HAP-1 (cell line): Measurements from ENCODE around the gene BAX.
"Not testable (repeated sequence)": the region's sequence is repeated elsewhere in the genome, so short reads cannot be mapped to it uniquely, and the experiment has no call there.

Source experiments
- DNase-seq, 2 experiments: peaks; one replicate each; pipeline ENCODE4 v3.0.0-alpha.2; 2016 to 2020; ENCODE audit warnings: low spot score in 2 of 2
- H3K27me3 ChIP-seq: fragments of 250-450 bp; sonication (Bioruptor Pico); 2 replicates; pipeline ENCODE4 v1.5.1; 2020; ENCODE audit warnings: low read depth, mild to moderate bottlenecking, moderate library complexity
- H3K36me3 ChIP-seq: fragments of 250-450 bp; sonication (Bioruptor Pico); replicated peaks from 2 replicates; pipeline ENCODE4 v1.5.1; 2020; ENCODE audit warnings: mild to moderate bottlenecking
- H3K4me1 ChIP-seq: fragments of 250-450 bp; sonication (Bioruptor Pico); 2 replicates; pipeline ENCODE4 v1.5.1; 2020; ENCODE audit warnings: mild to moderate bottlenecking
- H3K4me3 ChIP-seq: fragments of 250-450 bp; sonication (Bioruptor Pico); 2 replicates; pipeline ENCODE4 v1.5.1; 2020; ENCODE audit warnings: mild to moderate bottlenecking, moderate library complexity
- H3K9me3 ChIP-seq: fragments of 250-450 bp; sonication (Bioruptor Pico); 2 replicates; pipeline ENCODE4 v1.5.1; 2020; ENCODE audit warnings: mild to moderate bottlenecking, moderate library complexity
- in situ Hi-C: fragments of 300-500 bp; cut with MboI; formaldehyde crosslinking; loops from 3 replicates; pipeline ENCODE4 v1.14.3; 2020; ENCODE audit warnings: low sequenced_read_pairs, inconsistent platforms, mixed read lengths

BAX gene

DNA sequence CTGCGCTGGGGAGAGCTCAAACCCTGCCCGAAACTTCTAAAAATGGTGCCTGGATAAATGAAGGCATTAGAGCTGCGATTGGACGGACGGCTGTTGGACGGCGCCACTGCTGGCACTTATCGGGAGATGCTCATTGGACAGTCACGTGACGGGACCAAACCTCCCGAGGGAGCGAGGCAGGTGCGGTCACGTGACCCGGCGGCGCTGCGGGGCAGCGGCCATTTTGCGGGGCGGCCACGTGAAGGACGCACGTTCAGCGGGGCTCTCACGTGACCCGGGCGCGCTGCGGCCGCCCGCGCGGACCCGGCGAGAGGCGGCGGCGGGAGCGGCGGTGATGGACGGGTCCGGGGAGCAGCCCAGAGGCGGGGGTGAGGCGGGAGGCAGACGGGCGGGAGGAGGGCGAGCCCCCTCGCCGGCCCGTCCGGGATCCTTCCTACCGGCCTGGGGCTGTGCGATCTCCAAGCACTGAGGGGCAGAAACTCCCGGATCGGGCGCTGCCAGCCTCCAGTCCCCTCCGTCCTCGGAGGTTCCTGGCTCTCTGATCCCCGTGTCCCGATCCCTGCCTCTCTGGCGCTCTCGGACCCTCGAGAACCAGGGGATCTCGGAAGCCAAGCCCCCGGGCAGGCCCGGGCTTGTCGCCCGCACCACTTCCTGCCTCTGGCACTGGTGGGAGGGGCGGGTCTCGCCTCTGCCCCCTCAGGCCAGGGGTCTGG, at the start of gene BAX:
TSS of gene BAX (plus strand) at position 281 of the 713 bp plus-strand sequence. CDS start at position 335, 54 bp downstream.
- no peaks in the 10 kb centered on the region for H3K27me3 ChIP-seq
- peak within 1 kb of the TSS; percentile 94 for H3K4me3 ChIP-seq
- H3K9me3 ChIP-seq: no peaks in the 10 kb centered on the region
- H3K36me3 ChIP-seq: peaks cover 5% of the 10 kb centered on the region; the same call in 1 of the 2 replicates
- in situ Hi-C loops: no loop called here
- peaks cover 9% of the 10 kb centered on the region for H3K4me1 ChIP-seq
- peak; percentile 96 to 99 for DNase-seq

DNA sequence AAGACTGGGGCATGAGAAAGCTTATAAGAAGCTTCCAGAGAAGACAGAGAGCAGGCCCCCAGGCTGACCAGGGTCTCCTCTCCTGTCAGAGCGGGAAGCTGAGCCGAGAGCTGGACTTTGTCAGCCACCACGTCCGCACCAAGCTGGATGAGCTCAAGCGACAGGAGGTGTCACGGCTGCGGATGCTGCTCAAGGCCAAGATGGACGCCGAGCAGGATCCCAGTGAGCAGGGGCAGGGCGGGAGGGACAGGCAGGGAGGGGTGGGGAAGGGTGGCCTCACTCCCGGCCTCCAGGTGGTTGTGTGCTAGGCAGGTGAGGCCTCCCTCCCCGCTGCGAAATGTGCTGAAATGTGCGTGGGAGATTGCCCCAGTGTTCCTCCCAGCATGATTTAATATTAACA, 49.0 kb upstream of the BAX start:
- DNase-seq: no peak
- Histone ChIP-seq H3K4me3 (no peak overlapping the region), H3K4me1 (peaks cover 10% of the 10 kb centered on the region), H3K9me3 (no peaks in the 10 kb centered on the region), H3K27me3 (no peaks in the 10 kb centered on the region), H3K36me3 (peaks cover 16% of the 10 kb centered on the region)
- in situ Hi-C loops: no loop called here

GRCh38 chr19:48906324-48906723, 48.4 kb upstream of the BAX start:
- no peak overlapping the region for H3K4me3 ChIP-seq
- in situ Hi-C loops: no loop called here
- H3K36me3 ChIP-seq: peaks cover 20% of the 10 kb centered on the region
- H3K9me3 ChIP-seq: no peaks in the 10 kb centered on the region
- no peak for DNase-seq
- no peaks in the 10 kb centered on the region for H3K27me3 ChIP-seq
- peaks cover 3% of the 10 kb centered on the region for H3K4me1 ChIP-seq

GRCh38 chr19:48907671-48908070, 47.0 kb upstream of the BAX start:
- Histone ChIP-seq H3K4me1 (no peaks in the 10 kb centered on the region), H3K36me3 (peaks cover 20% of the 10 kb centered on the region), H3K4me3 (no peak overlapping the region), H3K9me3 (no peaks in the 10 kb centered on the region), H3K27me3 (no peaks in the 10 kb centered on the region)
- in situ Hi-C loops: no loop called here
- no peak for DNase-seq

DNA sequence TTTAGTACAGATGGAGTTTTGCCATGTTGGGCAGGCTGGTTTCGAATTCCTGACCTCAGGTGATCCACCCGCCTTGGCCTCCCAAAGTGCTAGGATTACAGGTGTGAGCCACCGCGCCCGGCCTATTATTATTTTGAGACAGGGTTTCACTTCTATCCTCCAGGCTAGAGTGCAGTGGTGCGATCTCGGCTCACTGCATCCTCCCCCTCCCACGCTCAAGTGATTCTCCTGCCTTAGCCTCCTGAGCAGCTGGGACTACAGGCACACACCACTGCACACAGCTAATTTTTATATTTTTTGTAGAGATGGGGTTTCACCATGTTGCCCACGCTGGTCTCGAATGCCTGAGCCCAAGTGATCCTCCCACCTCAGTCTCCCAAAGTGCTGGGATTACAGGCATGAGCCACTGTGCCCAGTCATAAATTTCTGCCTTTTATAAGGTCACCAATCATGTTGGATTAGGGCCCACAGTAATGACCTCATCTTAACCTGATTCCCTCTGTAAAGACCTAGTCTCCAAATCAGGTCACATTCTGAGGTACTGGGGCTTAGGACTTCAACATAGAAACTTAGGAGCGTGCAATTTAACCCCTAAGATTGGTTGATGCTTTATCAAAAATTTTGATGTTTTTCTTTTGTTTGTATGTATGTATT, 45.1 kb upstream of the BAX start:
- in situ Hi-C loops, DNase-seq: not testable (repeated sequence)

GRCh38 chr19:48910803-48911202, 43.9 kb upstream of the BAX start:
- in situ Hi-C loops: no loop called here
- H3K36me3 ChIP-seq: peaks cover 40% of the 10 kb centered on the region
- DNase-seq: no peak
- H3K4me1 ChIP-seq: no peaks in the 10 kb centered on the region
- H3K27me3 ChIP-seq: no peaks in the 10 kb centered on the region
- H3K9me3 ChIP-seq: no peaks in the 10 kb centered on the region
- H3K4me3 ChIP-seq: no peak overlapping the region

More for the DNA sequence above, 45.1 kb upstream of the BAX start:
- H3K36me3 ChIP-seq: peaks cover 34% of the 10 kb centered on the region
- H3K4me1 ChIP-seq, H3K9me3 ChIP-seq, H3K27me3 ChIP-seq, H3K4me3 ChIP-seq: not testable (repeated sequence)

DNA sequence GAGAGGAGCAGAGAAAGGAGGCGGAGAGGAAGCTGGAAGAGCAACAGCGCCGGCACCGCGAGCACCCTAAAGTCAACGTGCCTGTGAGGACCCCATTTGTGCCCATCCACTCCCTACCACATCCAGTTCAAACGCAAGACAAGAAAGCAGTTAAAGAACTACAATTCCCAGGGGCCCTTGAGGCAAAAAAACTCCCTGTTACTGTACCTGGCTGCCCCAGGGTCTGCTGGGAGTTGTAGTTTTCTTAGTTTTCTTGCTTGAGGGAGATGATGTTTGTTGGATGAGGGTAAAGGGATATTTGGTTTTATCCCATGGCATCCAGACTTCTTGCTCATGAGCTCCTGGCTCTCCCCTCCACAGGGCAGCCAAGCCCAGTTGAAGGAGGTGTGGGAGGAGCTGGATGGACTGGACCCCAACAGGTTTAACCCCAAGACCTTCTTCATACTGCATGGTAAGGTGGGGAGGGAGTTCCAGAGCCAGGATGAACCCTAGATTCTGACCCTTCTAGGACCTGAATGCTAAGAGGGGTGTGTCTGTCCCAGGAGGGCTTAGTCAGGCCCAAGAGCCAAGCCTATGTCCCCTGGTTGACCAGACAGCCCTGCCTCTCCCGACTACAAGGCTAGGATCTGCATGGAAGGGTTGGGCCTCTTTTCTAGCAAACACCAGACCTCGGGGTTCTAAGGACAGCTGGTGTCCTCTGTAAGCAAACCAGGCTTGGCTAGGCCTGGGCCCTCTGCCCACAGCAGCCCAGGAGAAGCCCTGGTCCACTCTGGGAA, 41.4 kb upstream of the BAX start:
- Histone ChIP-seq H3K9me3 (no peaks in the 10 kb centered on the region), H3K27me3 (no peaks in the 10 kb centered on the region), H3K36me3 (peaks cover 50% of the 10 kb centered on the region), H3K4me3 (no peak overlapping the region), H3K4me1 (no peaks in the 10 kb centered on the region)
- in situ Hi-C loops: no loop called here
- peak; percentile 17 to 51 for DNase-seq

GRCh38 chr19:48914181-48914580, 40.5 kb upstream of the BAX start:
- no peak for DNase-seq
- Histone ChIP-seq H3K9me3 (no peaks in the 10 kb centered on the region), H3K36me3 (peaks cover 58% of the 10 kb centered on the region), H3K27me3 (no peaks in the 10 kb centered on the region), H3K4me1 (no peaks in the 10 kb centered on the region), H3K4me3 (no peak overlapping the region)
- in situ Hi-C loops: no loop called here

- Histone ChIP-seq H3K4me3 (no peak overlapping the region), H3K36me3 (peaks cover 53% of the 10 kb centered on the region), H3K4me1 (no peaks in the 10 kb centered on the region), H3K9me3 (no peaks in the 10 kb centered on the region), H3K27me3 (no peaks in the 10 kb centered on the region)
- DNase-seq: no peak
- in situ Hi-C loops: no loop called here
Observed at GRCh38 chr19:48915757-48916156, 38.9 kb upstream of the BAX start.

GRCh38 chr19:48918071-48918470, 36.6 kb upstream of the BAX start:
- in situ Hi-C loops: no loop called here
- no peaks in the 10 kb centered on the region for H3K4me1 ChIP-seq
- no peak overlapping the region for H3K4me3 ChIP-seq
- no peaks in the 10 kb centered on the region for H3K9me3 ChIP-seq
- H3K36me3 ChIP-seq: peaks cover 48% of the 10 kb centered on the region
- no peak for DNase-seq
- no peaks in the 10 kb centered on the region for H3K27me3 ChIP-seq

GRCh38 chr19:48918801-48919247, 35.9 kb upstream of the BAX start:
- DNase-seq: peak; percentile 41 to 73
- no peaks in the 10 kb centered on the region for H3K9me3 ChIP-seq
- H3K4me3 ChIP-seq: no peak overlapping the region
- no peaks in the 10 kb centered on the region for H3K4me1 ChIP-seq
- peaks cover 42% of the 10 kb centered on the region for H3K36me3 ChIP-seq
- in situ Hi-C loops: no loop called here
- H3K27me3 ChIP-seq: no peaks in the 10 kb centered on the region

DNA sequence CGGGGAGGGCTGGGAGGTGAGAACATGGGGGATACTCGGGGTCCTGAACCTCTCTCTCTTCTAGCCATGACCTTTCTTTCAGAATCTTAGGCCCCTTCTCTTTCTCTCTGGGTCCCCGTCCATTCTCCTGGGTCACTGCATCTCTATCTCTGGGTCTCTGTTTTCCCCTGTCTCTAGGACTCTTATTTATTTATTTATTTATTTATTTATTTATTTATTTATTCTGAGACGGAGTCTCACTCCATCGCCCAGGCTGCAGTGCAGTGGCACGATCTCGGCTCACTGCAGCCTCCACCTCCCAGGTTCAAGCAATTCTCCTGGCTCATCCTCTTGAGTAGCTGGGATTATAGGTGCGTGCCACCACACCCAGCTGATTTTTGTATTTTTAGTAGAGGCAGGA, 35.4 kb upstream of the BAX start:
- H3K27me3 ChIP-seq, H3K4me3 ChIP-seq, DNase-seq, in situ Hi-C loops, H3K9me3 ChIP-seq, H3K4me1 ChIP-seq: not testable (repeated sequence)
- peaks cover 39% of the 10 kb centered on the region for H3K36me3 ChIP-seq

DNA sequence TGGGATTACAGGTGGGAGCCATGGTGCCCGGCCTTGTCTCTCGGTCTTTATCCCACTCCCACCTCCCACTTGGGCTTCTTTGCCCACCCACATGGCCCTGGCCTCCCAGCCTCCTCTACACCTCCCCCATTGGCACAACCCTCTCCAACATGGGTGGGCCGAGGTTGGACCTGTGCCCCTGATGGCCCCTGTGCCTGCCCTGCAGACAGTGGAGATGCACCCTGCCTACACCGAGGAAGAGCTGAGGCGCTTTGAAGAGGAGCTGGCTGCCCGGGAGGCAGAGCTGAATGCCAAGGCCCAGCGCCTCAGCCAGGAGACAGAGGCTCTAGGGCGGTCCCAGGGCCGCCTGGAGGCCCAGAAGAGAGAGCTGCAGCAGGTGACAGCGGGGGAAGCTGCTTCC, 33.7 kb upstream of the BAX start:
- no peaks in the 10 kb centered on the region for H3K4me1 ChIP-seq
- no peaks in the 10 kb centered on the region for H3K27me3 ChIP-seq
- H3K4me3 ChIP-seq: no peak overlapping the region
- H3K9me3 ChIP-seq: no peaks in the 10 kb centered on the region
- DNase-seq: no peak
- peaks cover 29% of the 10 kb centered on the region for H3K36me3 ChIP-seq
- in situ Hi-C loops: no loop called here
